ENCODE results near the gene WDR7. TPM values are rescaled to one million over a fixed set of nuclear protein-coding genes. Genes with fewer than 3 reads are reported as not detected.

WDR7 gene
- total and polyA plus RNA-seq, 9 of the 15 experiments (the other 6 are each of a cell fraction or from before 2014, with no cell fraction given) = 1.4 to 9.4 (median 5.3) TPM

- H3K9me1 ChIP-seq (ENCODE audit: control insufficient read depth, insufficient read depth, low read length) = no peaks in the 10 kb centered on the region
- 0% methylated on average over 4 of the region's 4 CpGs for WGBS (ENCODE audit: insufficient coverage, low coverage, missing lambda C conversion rate)
- H3K79me2 ChIP-seq (ENCODE audit: control insufficient read depth, insufficient read depth, low read length) = no peaks in the 10 kb centered on the region
- H3K9ac ChIP-seq (ENCODE audit: insufficient read depth in 1 of 2, low read depth in 2 of 2, low read length in 2 of 2) = no peak overlapping the region
- no peak overlapping the region for H3K4me3 ChIP-seq
- peak; percentile 40 to 87 (median 56) for DNase-seq (ENCODE audit: extremely low read depth in 1 of 4, low spot score in 3 of 4)
- ChIA-PET POLR2A (no interaction called here), CTCF (ENCODE audit: low intra/inter-chr PET ratio) (no interaction called here)
- intact Hi-C loops (cut with micrococcal nuclease) (no loop called here), in situ Hi-C loops (cut with MboI) (no loop called here)
- H3K9me3 ChIP-seq (replicated peaks; ENCODE audit: control insufficient read depth, insufficient read depth, low read depth, low read length) = no peaks in the 10 kb centered on the region
- BruUV-seq (replicated peaks) = no TSS peak
- peaks cover 10 to 12% of the 10 kb centered on the region in 2 experiments; a peak in 3 of 5 replicates for H3K4me1 ChIP-seq (replicated peaks in 1 of 2; ENCODE audit: control insufficient read depth in 2 of 2, insufficient read depth in 2 of 2, low read length in 2 of 2)
- peaks cover 6% of the 10 kb centered on the region for H4K20me1 ChIP-seq (replicated peaks; ENCODE audit: control insufficient read depth, insufficient read depth, low read length)
- no peaks in the 10 kb centered on the region for H3K36me3 ChIP-seq (ENCODE audit: control insufficient read depth, insufficient read depth, low read length)
- H3K27me3 ChIP-seq (ENCODE audit: control insufficient read depth in 2 of 2, insufficient read depth in 2 of 2, low read length in 2 of 2) = peaks cover 0 to 26% of the 10 kb centered on the region in 2 experiments; a peak in 2 of 5 replicates
- H2AFZ ChIP-seq (ENCODE audit: low read depth, low read length) = no peak overlapping the region
- peak; percentile 52 for FAIRE-seq
- no peak overlapping the region for H3K27ac ChIP-seq (ENCODE audit: extremely low read depth, low read depth, low read length)
- 0 out of 2 replicates have a peak overlapping the region, but pooled peaks have one; percentile 13 for H3K4me2 ChIP-seq (ENCODE audit: insufficient read depth, low read length)
- peak; percentile 95 for ATAC-seq
- TF ChIP-seq HEY1 (CRISPR knock-in tag; IDR thresholded peaks at IDR 0.05; ENCODE audit: borderline replicate concordance) = no peak
- TF ChIP-seq POLR2A (conservative IDR thresholded peaks at IDR 0.05) = no peak
- TF ChIP-seq HINFP (tag; conservative IDR thresholded peaks at IDR 0.05; ENCODE audit: low read depth) = no peak
- no peak for TF ChIP-seq ILK (tag; IDR thresholded peaks at IDR 0.05; ENCODE audit: borderline replicate concordance, low read depth)
- TF ChIP-seq NR2C2 (CRISPR knock-in tag; IDR thresholded peaks at IDR 0.05) = no peak
- no peak for TF ChIP-seq NR2C2 (tag; IDR thresholded peaks at IDR 0.05)
- no peak for TF ChIP-seq PHF20 (IDR thresholded peaks at IDR 0.05; ENCODE audit: partially characterized antibody)
- no peak for TF ChIP-seq ZNF24 (IDR thresholded peaks at IDR 0.05)
- TF ChIP-seq XRCC5 (IDR thresholded peaks at IDR 0.05; ENCODE audit: low read depth, low read length) = no peak
- no peak for TF ChIP-seq ESRRA (IDR thresholded peaks at IDR 0.05; ENCODE audit: borderline replicate concordance, low read depth)
- no peak for TF ChIP-seq FOS (IDR thresholded peaks at IDR 0.05; ENCODE audit: extremely low read depth, insufficient read length)
- no peak for TF ChIP-seq CHD7 (IDR thresholded peaks at IDR 0.05; ENCODE audit: low read depth, low read length)
Observed at GRCh38 chr18:57051657-57052044, 400.5 kb downstream of the WDR7 start.

All from K562 (cell line).